Loucy (cell line): ENCODE results near the gene ALAD.

Experiments
- H2AFZ ChIP-seq: fragments of 200-600 bp; sonication (generic); 2 replicates; pipeline ENCODE4 v1.6.0; 2016; ENCODE audit warnings: antibody characterized with exemption, mild to moderate bottlenecking, low read length, moderate library complexity
- H3F3A ChIP-seq: fragments of 200-600 bp; 2 replicates; pipeline ENCODE4 v1.6.0; 2016; ENCODE audit warnings: antibody characterized with exemption, low read depth, mild to moderate bottlenecking
- H3K27me3 ChIP-seq: fragments of 200-600 bp; sonication (generic); 2 replicates; pipeline ENCODE4 v1.6.1; 2014; ENCODE audit warnings: low read length, mild to moderate bottlenecking; ENCODE audit not compliant: insufficient read depth, poor library complexity, severe bottlenecking
- H3K36me3 ChIP-seq: fragments of 200-600 bp; sonication (generic); 2 replicates; pipeline ENCODE4 v1.6.1; 2016; ENCODE audit warnings: low read length; ENCODE audit not compliant: insufficient read depth
- H3K4me1 ChIP-seq: fragments of 200-600 bp; sonication (generic); 2 replicates; pipeline ENCODE4 v1.5.1; 2014; ENCODE audit warnings: low read length, mild to moderate bottlenecking; ENCODE audit not compliant: insufficient read depth, poor library complexity, severe bottlenecking
- H3K4me2 ChIP-seq: fragments of 200-600 bp; sonication (generic); 2 replicates; pipeline ENCODE4 v1.6.0; 2014; ENCODE audit warnings: antibody characterized with exemption, low read length, low read depth, mild to moderate bottlenecking; ENCODE audit not compliant: poor library complexity, severe bottlenecking
- H3K4me3 ChIP-seq: fragments of 200-600 bp; sonication (generic); 2 replicates; pipeline ENCODE4 v1.5.1; 2014; ENCODE audit warnings: low read length, mild to moderate bottlenecking, mixed read lengths; ENCODE audit not compliant: poor library complexity, severe bottlenecking
- H3K79me2 ChIP-seq: fragments of 200-600 bp; sonication (generic); 2 replicates; pipeline ENCODE4 v1.6.1; 2014; ENCODE audit warnings: low read length; ENCODE audit not compliant: insufficient read depth
- H3K9ac ChIP-seq: fragments of 200-600 bp; sonication (generic); 2 replicates; pipeline ENCODE4 v1.6.0; 2014; ENCODE audit warnings: mild to moderate bottlenecking, low read depth, low read length, moderate library complexity; ENCODE audit not compliant: poor library complexity, severe bottlenecking
- H3K9me2 ChIP-seq: fragments of 200-600 bp; sonication (generic); replicated peaks from 2 replicates; pipeline ENCODE4 v1.6.1; 2016; ENCODE audit warnings: low read depth, low read length, mixed read lengths
- H3K9me3 ChIP-seq: fragments of 200-600 bp; sonication (generic); 2 replicates; pipeline ENCODE4 v1.6.1; 2014; ENCODE audit warnings: mild to moderate bottlenecking, antibody characterized with exemption, low read length, low read depth; ENCODE audit not compliant: insufficient read depth
- H4K20me1 ChIP-seq: fragments of 200-600 bp; sonication (generic); 2 replicates; pipeline ENCODE4 v1.6.0; 2014; ENCODE audit warnings: antibody characterized with exemption, low read length, mild to moderate bottlenecking; ENCODE audit not compliant: insufficient read depth, poor library complexity, severe bottlenecking
- EZH2phosphoT487 ChIP-seq: fragments of 200-600 bp; IDR thresholded peaks from 2 replicates; pipeline ENCODE4 v1.6.1; 2018; ENCODE audit warnings: antibody characterized with exemption, mild to moderate bottlenecking, moderate library complexity, borderline replicate concordance
- TF ChIP-seq, protein P1 (sequence below): fragments of 200-600 bp; sonication (generic); conservative IDR thresholded peaks from 2 replicates; pipeline ENCODE4 v1.5.1; 2014; ENCODE audit warnings: mild to moderate bottlenecking, antibody characterized with exemption, low read length

Gene ALAD

GRCh38 chr9:113349066-113349444 is 52.0 kb downstream of the ALAD start:
- no peak overlapping the region for H2AFZ ChIP-seq
- no peak for TF ChIP-seq EZH2phosphoT487
- TF ChIP-seq, protein P1, sequence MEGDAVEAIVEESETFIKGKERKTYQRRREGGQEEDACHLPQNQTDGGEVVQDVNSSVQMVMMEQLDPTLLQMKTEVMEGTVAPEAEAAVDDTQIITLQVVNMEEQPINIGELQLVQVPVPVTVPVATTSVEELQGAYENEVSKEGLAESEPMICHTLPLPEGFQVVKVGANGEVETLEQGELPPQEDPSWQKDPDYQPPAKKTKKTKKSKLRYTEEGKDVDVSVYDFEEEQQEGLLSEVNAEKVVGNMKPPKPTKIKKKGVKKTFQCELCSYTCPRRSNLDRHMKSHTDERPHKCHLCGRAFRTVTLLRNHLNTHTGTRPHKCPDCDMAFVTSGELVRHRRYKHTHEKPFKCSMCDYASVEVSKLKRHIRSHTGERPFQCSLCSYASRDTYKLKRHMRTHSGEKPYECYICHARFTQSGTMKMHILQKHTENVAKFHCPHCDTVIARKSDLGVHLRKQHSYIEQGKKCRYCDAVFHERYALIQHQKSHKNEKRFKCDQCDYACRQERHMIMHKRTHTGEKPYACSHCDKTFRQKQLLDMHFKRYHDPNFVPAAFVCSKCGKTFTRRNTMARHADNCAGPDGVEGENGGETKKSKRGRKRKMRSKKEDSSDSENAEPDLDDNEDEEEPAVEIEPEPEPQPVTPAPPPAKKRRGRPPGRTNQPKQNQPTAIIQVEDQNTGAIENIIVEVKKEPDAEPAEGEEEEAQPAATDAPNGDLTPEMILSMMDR: no peak
- peaks cover 26% of the 10 kb centered on the region for H3K4me1 ChIP-seq
- H3F3A ChIP-seq: peaks cover 2% of the 10 kb centered on the region; the same call in 1 of the 2 replicates
- no peaks in the 10 kb centered on the region for H3K36me3 ChIP-seq
- no peak overlapping the region for H3K4me3 ChIP-seq
- H3K27me3 ChIP-seq: no peaks in the 10 kb centered on the region
- H4K20me1 ChIP-seq: no peaks in the 10 kb centered on the region
- no peak overlapping the region for H3K9ac ChIP-seq
- no peaks in the 10 kb centered on the region for H3K79me2 ChIP-seq
- H3K9me2 ChIP-seq: no peaks in the 10 kb centered on the region
- no peaks in the 10 kb centered on the region for H3K9me3 ChIP-seq
- no peak overlapping the region for H3K4me2 ChIP-seq

- H3K4me2 ChIP-seq: no peak overlapping the region
- H3K27me3 ChIP-seq: no peaks in the 10 kb centered on the region
- no peaks in the 10 kb centered on the region for H3K36me3 ChIP-seq
- H3K4me3 ChIP-seq: no peak overlapping the region
- no peaks in the 10 kb centered on the region for H4K20me1 ChIP-seq
- H3K9ac ChIP-seq: no peak overlapping the region
- H3K9me2 ChIP-seq: no peaks in the 10 kb centered on the region
- H3K9me3 ChIP-seq: no peaks in the 10 kb centered on the region
- H2AFZ ChIP-seq: no peak overlapping the region
- H3K79me2 ChIP-seq: no peaks in the 10 kb centered on the region
- no peak for TF ChIP-seq EZH2phosphoT487
- TF ChIP-seq, protein P1: no peak
- H3F3A ChIP-seq: peaks cover 2% of the 10 kb centered on the region; the same call in 1 of the 2 replicates
- H3K4me1 ChIP-seq: peaks cover 32% of the 10 kb centered on the region
Measured at GRCh38 chr9:113348437-113348836, 52.6 kb downstream of the ALAD start.

DNA sequence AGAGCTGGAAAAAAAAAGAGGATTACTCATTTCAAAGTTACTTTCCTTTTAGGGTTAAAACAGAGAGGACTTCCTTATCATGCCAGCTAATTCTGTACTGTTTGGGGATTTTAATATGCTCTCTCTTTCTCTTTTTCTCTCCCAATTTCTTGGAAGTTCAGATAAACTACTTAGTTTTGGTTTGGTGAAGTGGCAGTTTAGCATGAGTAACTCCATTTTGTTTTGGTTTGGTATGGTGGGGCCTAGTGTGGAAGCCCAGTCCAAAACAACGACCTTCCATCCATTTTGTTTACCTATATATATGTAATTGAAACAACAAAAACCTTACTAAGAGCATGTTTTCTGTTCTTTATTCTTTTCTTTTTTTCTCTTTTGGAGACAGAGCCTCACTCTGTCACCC is 55.4 kb downstream of the ALAD start:
- no peak overlapping the region for H3K4me3 ChIP-seq
- no peak overlapping the region for H3K4me2 ChIP-seq
- no peaks in the 10 kb centered on the region for H3K27me3 ChIP-seq
- no peak overlapping the region for H3K9ac ChIP-seq
- H3K9me2 ChIP-seq: no peaks in the 10 kb centered on the region
- H3K9me3 ChIP-seq: no peaks in the 10 kb centered on the region
- H2AFZ ChIP-seq: no peak overlapping the region
- H3F3A ChIP-seq: peaks cover 2% of the 10 kb centered on the region; the same call in 1 of the 2 replicates
- TF ChIP-seq EZH2phosphoT487: no peak
- TF ChIP-seq, protein P1: no peak
- peaks cover 36% of the 10 kb centered on the region for H3K4me1 ChIP-seq
- H3K36me3 ChIP-seq: no peaks in the 10 kb centered on the region
- H4K20me1 ChIP-seq: no peaks in the 10 kb centered on the region
- no peaks in the 10 kb centered on the region for H3K79me2 ChIP-seq
